MV-4-11 (cell line): Measurements from ENCODE around the gene FKTN.
"Not testable (repeated sequence)": the region's sequence is repeated elsewhere in the genome, so short reads cannot be mapped to it uniquely, and the experiment has no call there.

Experiments
- DNase-seq: peaks from one replicate; lab custom pipeline; 2025; lab: John Stamatoyannopoulos, UW

FKTN gene

DNA sequence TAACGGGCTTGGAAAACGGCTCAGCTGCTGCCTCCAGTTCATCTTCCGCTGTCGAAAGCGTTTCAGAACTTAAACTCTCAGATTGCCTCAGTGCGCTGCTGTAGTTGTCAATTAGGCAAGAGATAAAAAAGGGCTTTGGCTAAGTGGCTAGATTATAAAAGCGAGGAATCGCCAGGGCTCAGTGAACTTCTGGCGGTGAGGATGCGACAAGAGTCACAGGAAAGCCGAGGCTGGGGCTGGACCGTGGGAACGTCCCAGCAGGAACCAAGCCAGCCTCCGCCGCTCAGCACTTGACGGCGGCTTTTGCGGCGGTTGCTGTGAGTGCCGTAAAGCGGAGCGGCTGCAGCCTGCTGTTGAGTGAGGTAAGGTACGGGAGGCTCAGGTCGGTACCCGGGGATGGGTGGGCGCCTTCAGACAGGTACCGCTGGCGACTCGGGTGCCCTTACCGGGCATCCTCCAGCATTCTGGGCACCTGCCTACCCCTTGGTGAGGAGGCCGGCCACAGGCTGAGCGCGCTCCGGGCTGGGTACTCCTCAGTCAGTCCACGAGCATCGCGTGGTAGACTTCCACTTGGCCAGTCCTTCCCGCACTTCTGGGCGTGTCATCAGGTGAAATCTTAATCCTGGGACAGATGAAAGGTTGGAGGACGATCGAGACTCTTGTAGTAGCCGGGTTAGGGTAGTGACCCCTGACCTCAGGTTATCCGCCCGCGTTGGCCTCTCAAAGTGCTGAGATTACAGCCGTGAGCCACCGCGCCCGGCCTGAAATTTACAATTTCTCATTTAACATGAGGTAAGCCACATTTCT lies at the start of gene FKTN:
Gene FKTN (plus strand): TSS at position 328 of the 807 bp plus-strand sequence. CDS start 16,902 bp downstream, outside the sequence.
- peak; percentile 69 for DNase-seq

DNA sequence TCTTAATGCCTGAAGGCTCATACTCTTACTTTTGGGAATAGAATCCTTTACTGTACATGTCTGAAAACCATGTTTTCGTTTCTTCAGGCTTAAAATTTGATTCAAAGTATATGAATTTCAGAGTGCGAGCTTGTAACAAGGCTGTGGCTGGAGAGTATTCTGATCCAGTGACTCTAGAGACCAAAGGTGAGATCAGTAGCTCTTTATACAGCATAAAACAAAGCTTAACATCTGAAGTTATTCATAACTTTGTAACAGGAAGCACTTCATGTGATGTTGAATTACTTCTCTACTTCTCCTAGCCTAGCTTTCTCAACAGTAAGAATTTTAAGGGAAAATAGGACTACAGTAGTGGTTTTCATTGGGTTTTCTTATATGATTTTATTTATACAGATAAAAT lies 49.4 kb upstream of the FKTN start:
- DNase-seq: no peak

DNA sequence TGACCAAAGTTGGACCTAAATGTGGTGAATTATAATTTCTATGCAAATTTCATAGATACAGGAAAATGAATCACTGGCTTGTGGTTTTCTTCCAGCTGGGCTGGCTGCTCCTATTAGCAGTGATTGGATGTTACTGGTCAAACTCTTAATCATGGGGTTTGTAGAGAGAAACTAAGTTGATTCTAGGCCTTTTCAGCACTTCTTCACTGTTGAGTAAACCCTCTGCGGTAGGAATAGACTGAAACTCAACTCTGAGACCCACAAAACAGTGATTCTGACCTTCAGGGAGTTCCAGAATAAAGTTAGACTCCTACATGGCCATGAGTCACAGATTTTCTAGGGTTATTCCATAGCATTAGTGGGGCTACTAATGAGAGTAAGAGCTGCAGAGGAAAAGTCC lies 47.9 kb upstream of the FKTN start:
- peak; percentile 54 for DNase-seq

DNA sequence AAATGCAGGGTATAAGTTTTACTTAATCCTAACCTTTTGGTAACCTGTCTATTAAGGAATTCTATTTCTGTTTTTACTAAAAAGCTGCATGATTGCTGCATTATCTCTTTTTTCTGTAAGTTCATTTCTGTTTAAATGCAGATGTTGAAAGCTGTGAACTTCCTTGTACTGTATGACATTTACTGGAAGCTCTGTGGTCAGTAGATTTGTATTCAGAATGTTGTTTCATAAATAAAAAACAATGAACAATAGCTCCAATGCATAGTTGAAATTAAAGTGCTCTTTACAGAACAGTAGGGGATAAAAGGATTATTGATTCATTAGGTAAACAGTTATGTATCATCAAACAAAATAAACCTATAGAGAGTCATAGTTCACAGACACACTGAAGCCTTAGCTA lies 46.5 kb upstream of the FKTN start:
- DNase-seq: peak; percentile 2

DNA sequence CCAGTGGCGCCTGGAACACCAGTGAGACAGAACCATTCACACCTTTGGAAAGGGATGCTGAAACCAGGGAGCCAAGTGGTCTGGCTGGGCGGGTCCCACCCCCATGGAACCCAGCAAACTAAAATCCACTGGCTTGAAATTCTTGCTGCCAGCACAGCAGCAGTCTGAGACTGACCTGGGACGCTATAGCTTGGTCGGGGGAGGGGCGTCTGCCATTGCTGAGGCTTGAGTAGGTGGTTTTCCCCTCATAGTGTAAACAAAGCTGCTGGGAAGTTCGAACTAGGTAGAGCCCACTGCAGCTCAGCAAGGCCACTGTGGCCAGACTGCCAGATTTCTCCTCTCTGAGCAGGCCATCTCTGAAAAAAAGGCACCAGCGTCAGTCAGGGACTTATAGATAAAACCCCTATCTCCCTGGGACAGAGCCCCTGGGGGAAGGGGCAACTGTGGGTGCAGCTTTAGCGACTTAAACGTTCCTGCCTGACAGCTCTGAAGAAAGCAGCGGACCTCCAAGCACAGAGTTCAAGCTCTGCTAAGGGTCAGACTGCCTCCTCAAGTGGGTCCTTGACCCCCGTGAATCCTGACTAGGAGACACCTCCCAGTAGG lies 42.0 kb upstream of the FKTN start:
- DNase-seq: no peak

GRCh38 chr9:105519710-105520369 lies 38.1 kb upstream of the FKTN start:
- DNase-seq: not testable (repeated sequence)

DNA sequence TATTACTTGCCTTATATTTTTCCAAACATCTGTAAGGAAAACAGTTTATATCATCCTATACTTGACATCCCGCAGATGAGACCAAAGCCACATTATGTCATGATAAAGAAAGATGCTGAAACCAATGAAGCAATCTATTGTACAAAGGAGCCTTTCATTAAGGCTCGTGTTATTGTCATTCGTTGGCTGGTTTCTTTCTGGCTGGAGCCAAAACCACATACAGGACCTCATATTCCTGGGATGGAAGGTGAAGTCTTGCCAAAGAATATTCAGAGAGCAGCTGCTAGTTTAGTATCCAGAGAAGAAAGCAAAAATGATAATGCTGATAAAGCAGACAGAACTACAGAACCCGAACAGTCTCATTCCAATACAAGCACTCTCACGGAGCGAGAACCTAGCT lies 36.9 kb upstream of the FKTN start:
- DNase-seq: not testable (repeated sequence)

- DNase-seq: not testable (repeated sequence)
Observed at GRCh38 chr9:105522618-105523385, 35.1 kb upstream of the FKTN start.

GRCh38 chr9:105531530-105531929 lies 26.4 kb upstream of the FKTN start:
- DNase-seq: no peak

DNA sequence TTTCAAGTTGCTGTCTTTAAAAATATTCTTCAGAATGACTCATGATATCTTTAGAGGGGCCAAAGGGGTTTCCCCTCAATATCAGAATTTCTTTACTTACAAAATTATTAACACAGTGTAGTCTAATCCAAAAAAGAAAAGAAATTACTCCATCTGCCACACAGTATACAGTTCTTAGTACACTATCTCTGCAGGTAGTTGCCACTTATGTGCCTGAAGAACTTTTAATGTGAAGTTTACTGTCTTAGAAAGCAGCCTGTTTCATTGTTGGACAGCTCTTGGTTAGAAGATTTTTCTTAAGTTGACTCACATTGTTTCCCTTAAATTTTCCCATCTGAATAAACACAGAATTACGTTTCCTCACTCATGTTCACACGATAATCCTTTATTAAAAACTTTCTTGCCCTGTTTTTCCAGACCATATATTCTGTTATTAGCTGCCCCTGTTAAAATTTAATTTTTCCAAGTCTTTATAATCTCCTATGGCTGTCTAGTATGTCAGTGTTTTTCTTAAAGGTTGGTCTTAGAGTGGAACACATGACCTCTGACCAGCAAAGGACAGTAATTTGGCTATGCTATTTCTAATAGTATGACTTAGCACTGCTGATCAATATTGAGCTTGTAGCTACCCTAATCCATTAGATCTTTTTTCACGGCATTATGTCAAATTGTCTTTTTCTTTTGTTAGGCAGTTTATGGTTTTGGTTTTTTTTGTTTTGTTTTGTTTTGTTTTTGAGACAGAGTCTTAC lies 21.8 kb upstream of the FKTN start:
- no peak for DNase-seq

GRCh38 chr9:105539452-105539851 lies 18.5 kb upstream of the FKTN start:
- no peak for DNase-seq

- no peak for DNase-seq
Observed at GRCh38 chr9:105541838-105542237, 16.1 kb upstream of the FKTN start.

GRCh38 chr9:105554042-105554441 lies 3.9 kb upstream of the FKTN start:
- no peak for DNase-seq

GRCh38 chr9:105572455-105572854 lies 14.5 kb downstream of the FKTN start:
- DNase-seq: no peak

GRCh38 chr9:105579952-105580351 lies 22.0 kb downstream of the FKTN start:
- not testable (repeated sequence) for DNase-seq

- not testable (repeated sequence) for DNase-seq
Observed at GRCh38 chr9:105581550-105581949, 23.6 kb downstream of the FKTN start.

DNA sequence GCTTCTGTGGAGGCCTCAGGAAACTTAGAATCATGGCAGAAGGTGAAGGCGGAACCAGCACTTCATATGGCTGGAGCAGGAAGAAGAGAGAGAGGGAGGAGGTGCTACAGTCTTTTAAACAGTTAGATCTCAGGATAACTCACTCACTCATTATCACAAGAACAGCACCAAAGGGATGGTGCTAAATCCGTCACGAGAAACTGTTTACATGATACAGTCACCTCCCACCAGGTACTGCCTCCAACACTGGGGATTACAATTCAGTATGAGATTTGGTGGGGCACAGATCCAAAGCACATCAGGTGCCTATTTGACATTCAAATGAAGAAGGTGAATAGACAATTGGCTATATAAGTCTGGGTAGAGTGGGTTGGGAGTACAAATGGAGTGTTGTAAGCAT lies 35.2 kb downstream of the FKTN start:
- no peak for DNase-seq

- peak; percentile 46 for DNase-seq
Observed at GRCh38 chr9:105608721-105609598, 51.0 kb downstream of the FKTN start.

DNA sequence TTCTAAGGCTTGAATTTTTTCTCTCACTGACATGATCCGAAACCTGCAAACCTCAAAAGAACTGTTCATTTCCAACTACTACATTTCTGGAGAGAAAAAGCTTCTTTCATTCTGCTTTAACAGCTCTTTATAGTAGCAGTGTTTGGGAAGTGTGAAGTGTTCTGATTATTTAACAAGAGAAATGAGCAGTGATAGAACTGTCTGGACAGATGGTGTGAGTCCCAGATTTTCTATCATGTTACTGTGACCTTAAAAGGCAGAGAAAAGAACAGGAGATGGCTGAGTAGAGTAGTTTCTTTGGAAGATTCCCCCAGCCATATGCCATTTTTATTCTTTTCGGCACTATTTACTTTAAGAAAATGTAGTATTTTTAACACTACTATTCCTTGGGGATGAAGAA lies 63.1 kb downstream of the FKTN start:
- DNase-seq: no peak

- no peak for DNase-seq
Observed at GRCh38 chr9:105625088-105625487, 67.2 kb downstream of the FKTN start.

- no peak for DNase-seq
Observed at GRCh38 chr9:105632807-105633206, 74.9 kb downstream of the FKTN start.
